Epithelial cell of proximal tubule (primary cell): Measurements from ENCODE around the gene NDRG2. TPM values are rescaled to one million over a fixed set of nuclear protein-coding genes. Genes with fewer than 3 reads are reported as not detected.

ENCODE experiments used
- DNase-seq: peaks from one replicate; pipeline ENCODE4 v3.0.0-alpha.2; 2011; ENCODE audit warnings: low read depth
- H3K4me3 ChIP-seq: 2 replicates; pipeline ENCODE4 v1.5.1; 2011; ENCODE audit warnings: low read depth, mild to moderate bottlenecking, low read length
- CTCF ChIP-seq: conservative IDR thresholded peaks from 2 replicates; pipeline ENCODE4 v1.5.1; 2012; ENCODE audit warnings: low read depth, mild to moderate bottlenecking, low read length
- total RNA-seq: library from RNA; depleted of rRNA; stranded (reverse); fragments of >200 nt; gene quantifications from 2 replicates; pipeline ENCODE4 v1.2.3, GENCODE V29; 2015

The NDRG2 gene
- total RNA-seq, 1 donor from 2014 or later, result 16.0 TPM

GRCh38 chr14:21054768-21055145 lies 29.9 kb upstream of the NDRG2 start:
- DNase-seq, result no peak
- no peak for TF ChIP-seq CTCF
- no peak overlapping the region for H3K4me3 ChIP-seq

GRCh38 chr14:21054123-21054767 lies 29.4 kb upstream of the NDRG2 start:
- DNase-seq, result no peak
- TF ChIP-seq CTCF, result no peak
- H3K4me3 ChIP-seq, result no peak overlapping the region

GRCh38 chr14:21053184-21054122 lies 28.6 kb upstream of the NDRG2 start:
- no peak overlapping the region for H3K4me3 ChIP-seq
- TF ChIP-seq CTCF, result no peak
- DNase-seq, result no peak

GRCh38 chr14:21050597-21050996 lies 25.7 kb upstream of the NDRG2 start:
- TF ChIP-seq CTCF, result no peak
- no peak for DNase-seq
- no peak overlapping the region for H3K4me3 ChIP-seq

GRCh38 chr14:21049271-21049673 lies 24.4 kb upstream of the NDRG2 start:
- DNase-seq, result no peak
- no peak overlapping the region for H3K4me3 ChIP-seq

GRCh38 chr14:21048638-21049037 lies 23.8 kb upstream of the NDRG2 start:
- DNase-seq, result no peak
- TF ChIP-seq CTCF, result no peak
- no peak overlapping the region for H3K4me3 ChIP-seq

More at GRCh38 chr14:21049271-21049673, 24.4 kb upstream of the NDRG2 start:
- TF ChIP-seq CTCF, result no peak
